BLaER1 treated with 17β-estradiol and CSF1 and Interleukin-3, amounts not matched to agents 10 nM and 100 nM (cell line): ENCODE measurements around the gene NR2C2.
A peak's percentile ranks its signal among the peaks of the same experiment; 100 is the strongest.

Experiments used
- H3K27ac ChIP-seq, 11 experiments: shearing (Covaris generic); formaldehyde crosslinking; 2 replicates each; pipeline ENCODE4 v1.8.1; 2022
- H3K27me3 ChIP-seq, 11 experiments: shearing (Covaris generic); formaldehyde crosslinking; 2 replicates each; pipeline ENCODE4 v1.8.1; 2022
- H3K36me3 ChIP-seq, 11 experiments: shearing (Covaris generic); formaldehyde crosslinking; 2 replicates each; pipeline ENCODE4 v1.8.1; 2022
- H3K4me1 ChIP-seq, 10 experiments: shearing (Covaris generic); formaldehyde crosslinking; 2 replicates each; pipeline ENCODE4 v1.8.1; 2022
- H3K4me2 ChIP-seq, 11 experiments: shearing (Covaris generic); formaldehyde crosslinking; 2 replicates each; pipeline ENCODE4 v1.8.1; 2022
- H3K4me3 ChIP-seq, 10 experiments: shearing (Covaris generic); formaldehyde crosslinking; 2 replicates each; pipeline ENCODE4 v1.8.1; 2022
- H3K9ac ChIP-seq, 11 experiments: shearing (Covaris generic); formaldehyde crosslinking; 2 replicates each; pipeline ENCODE4 v1.8.1; 2022
- H3K9me3 ChIP-seq, 11 experiments: shearing (Covaris generic); formaldehyde crosslinking; replicated peaks in 1 of 11; 2 replicates each; pipeline ENCODE4 v1.8.1; 2022
- H4K20me1 ChIP-seq, 11 experiments: shearing (Covaris generic); formaldehyde crosslinking; 2 replicates each; pipeline ENCODE4 v1.8.1; 2022
- Cebpa-rat ChIP-seq, 11 experiments: shearing (Covaris generic); IDR thresholded peaks; 2 replicates each; pipeline ENCODE4 v1.8.1; 2022

NR2C2 gene

DNA sequence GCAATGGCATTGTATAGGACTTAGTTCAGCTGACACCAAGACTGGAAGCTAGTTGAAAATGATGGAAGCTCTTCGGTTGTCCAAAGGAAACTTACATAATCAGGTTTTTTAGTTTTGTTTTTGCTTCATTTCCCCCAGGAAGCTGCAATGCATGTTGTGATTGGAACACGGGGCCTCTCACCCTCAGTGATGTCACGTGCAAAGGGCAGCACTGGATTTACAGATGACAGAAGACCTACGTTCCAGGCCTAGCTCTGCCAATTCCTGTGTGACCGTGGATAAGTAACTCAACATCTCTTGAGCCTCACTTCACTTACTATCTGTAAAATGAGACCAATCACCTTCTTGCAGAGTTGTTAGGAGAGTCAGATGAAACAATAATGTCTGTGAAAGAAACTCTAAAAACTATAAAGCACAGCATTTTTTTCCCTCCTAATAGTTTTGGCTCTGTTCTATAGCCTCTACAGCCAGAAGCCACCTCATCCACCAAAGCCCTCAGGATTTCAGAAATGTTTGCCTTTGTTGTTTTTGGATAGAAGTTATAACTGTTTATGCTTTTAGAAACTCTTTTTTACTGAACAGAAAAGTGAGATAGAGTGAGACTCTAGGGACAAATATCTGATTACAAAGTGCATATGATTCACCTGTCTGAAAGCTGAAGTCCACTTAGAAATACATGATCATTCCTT, 146.9 kb downstream of the NR2C2 start:
- no peaks in the 10 kb centered on the region for H3K9me3 ChIP-seq
- peaks cover 0 to 23% (median 15%) of the 10 kb centered on the region in 11 experiments; a peak in 12 of 22 replicates for H4K20me1 ChIP-seq
- H3K4me3 ChIP-seq = no peak overlapping the region
- no peaks in the 10 kb centered on the region for H3K27me3 ChIP-seq
- TF ChIP-seq Cebpa-rat (IDR thresholded peaks at IDR 0.05) = no peak
- H3K27ac ChIP-seq = no peak overlapping the region
- no peak overlapping the region for H3K4me2 ChIP-seq
- peaks cover 50 to 72% (median 66%) of the 10 kb centered on the region in 11 experiments for H3K36me3 ChIP-seq
- peaks cover 22 to 34% (median 29%) of the 10 kb centered on the region in 10 experiments for H3K4me1 ChIP-seq
- H3K9ac ChIP-seq = no peak overlapping the region

DNA sequence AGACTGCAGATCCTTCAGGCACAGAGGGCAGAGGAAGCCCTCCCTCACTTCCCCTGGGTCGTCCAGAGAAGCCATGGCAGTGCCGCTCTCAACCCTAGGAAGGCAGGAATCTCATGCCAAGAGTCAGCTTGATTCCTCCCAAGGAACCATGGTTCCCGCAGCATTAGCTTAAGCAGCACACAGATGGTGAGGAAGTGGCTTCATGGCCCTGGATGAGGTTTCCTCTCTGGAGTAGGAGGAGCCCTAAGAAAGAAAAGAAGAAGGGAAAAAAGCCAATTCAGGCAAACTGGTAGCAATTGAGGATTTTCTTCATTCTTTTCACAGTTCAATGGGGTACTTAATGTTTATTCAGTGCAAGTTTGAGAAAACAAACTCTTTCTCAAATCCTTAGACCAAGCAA, 148.7 kb downstream of the NR2C2 start:
- Histone ChIP-seq H3K9ac (no peak overlapping the region; a peak in 1 of 22 replicates), H3K27me3 (no peaks in the 10 kb centered on the region), H3K9me3 (no peaks in the 10 kb centered on the region), H4K20me1 (peaks cover 0 to 23% (median 15%) of the 10 kb centered on the region in 11 experiments; a peak in 12 of 22 replicates), H3K4me1 (peaks cover 29 to 42% (median 36%) of the 10 kb centered on the region in 10 experiments), H3K4me3 (no peak overlapping the region), H3K27ac (peak overlapping the region in 2 of 11 experiments; percentile 26 to 49; a peak in 4 of 22 replicates), H3K36me3 (peaks cover 36 to 54% (median 49%) of the 10 kb centered on the region in 11 experiments), H3K4me2 (peak overlapping the region in 9 of 11 experiments; percentile 6 to 89 (median 58); a peak in 16 of 22 replicates)
- TF ChIP-seq Cebpa-rat (IDR thresholded peaks at IDR 0.05) = no peak

DNA sequence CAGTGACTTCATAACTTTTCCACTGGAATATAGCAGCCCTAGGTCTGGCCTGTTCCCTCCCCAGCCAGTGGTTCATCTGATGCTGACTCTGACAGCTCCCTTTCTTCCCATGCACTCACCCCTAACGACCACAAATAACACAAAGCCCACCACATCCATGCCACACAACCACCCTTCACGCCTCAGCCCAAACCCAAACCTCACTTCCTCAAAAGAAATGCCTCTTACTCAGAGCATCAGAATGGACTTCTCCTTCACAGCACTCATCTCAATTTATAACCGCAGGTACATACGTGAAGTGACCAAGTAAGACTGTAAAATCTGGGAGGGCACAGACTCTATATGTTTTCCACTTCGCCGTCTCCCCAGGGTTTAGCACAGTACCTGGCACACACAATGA, 150.5 kb downstream of the NR2C2 start:
- peaks cover 23 to 37% (median 32%) of the 10 kb centered on the region in 11 experiments for H3K36me3 ChIP-seq
- H3K4me3 ChIP-seq = peak overlapping the region; percentile 74 to 88 (median 82)
- no peaks in the 10 kb centered on the region for H3K9me3 ChIP-seq
- H3K27me3 ChIP-seq = no peaks in the 10 kb centered on the region
- H4K20me1 ChIP-seq = peaks cover 0 to 23% (median 15%) of the 10 kb centered on the region in 11 experiments; a peak in 12 of 22 replicates
- H3K4me2 ChIP-seq = peak overlapping the region; percentile 58 to 89 (median 81)
- TF ChIP-seq Cebpa-rat (IDR thresholded peaks at IDR 0.05) = no peak
- H3K4me1 ChIP-seq = peaks cover 39 to 60% (median 51%) of the 10 kb centered on the region in 10 experiments
- peak overlapping the region in 7 of 11 experiments; percentile 78 to 88 (median 81); a peak in 12 of 22 replicates for H3K27ac ChIP-seq
- H3K9ac ChIP-seq = peak overlapping the region in 10 of 11 experiments; percentile 82 to 91 (median 85); a peak in 21 of 22 replicates
